ENCODE results near the gene RPTOR. TPM values are rescaled to one million over a fixed set of nuclear protein-coding genes. Genes with fewer than 3 reads are reported as not detected.
A peak's percentile ranks its signal among the peaks of the same experiment; 100 is the strongest.

RPTOR gene
- total RNA-seq, 2 experiments from 2014 or later: 53.1 to 54.0 TPM

- Mint-ChIP-seq H3K4me1 (ENCODE audit: low read depth) (no peaks in the 10 kb centered on the region), H3K27ac (no peak overlapping the region), H3K27me3 (ENCODE audit: low read depth) (no peaks in the 10 kb centered on the region), H3K9me3 (ENCODE audit: insufficient read depth) (peaks cover 3% of the 10 kb centered on the region), H3K36me3 (ENCODE audit: low read depth) (peaks cover 44% of the 10 kb centered on the region), H3K4me3 (no peak overlapping the region)
- no peak for ATAC-seq
- ChIA-PET POLR2A (no interaction called here), CTCF (no interaction called here)
- no peak for DNase-seq
Measured at GRCh38 chr17:80913928-80914821, 369.5 kb downstream of the RPTOR start.

GRCh38 chr17:80916246-80916645 lies 371.6 kb downstream of the RPTOR start:
- Mint-ChIP-seq H3K4me3 (no peak overlapping the region), H3K27me3 (ENCODE audit: low read depth) (no peaks in the 10 kb centered on the region), H3K36me3 (ENCODE audit: low read depth) (peaks cover 30% of the 10 kb centered on the region), H3K27ac (no peak overlapping the region), H3K9me3 (ENCODE audit: insufficient read depth) (peaks cover 3% of the 10 kb centered on the region), H3K4me1 (ENCODE audit: low read depth) (no peaks in the 10 kb centered on the region)
- no peak for ATAC-seq
- DNase-seq: no peak
- CTCF ChIA-PET: interaction anchor here (0.6 to 1.6 kb wide), 2 partner anchors 16 to 480 kb away, joined by 3 to 6 read pairs; no protein-coding TSS in a partner anchor
- POLR2A ChIA-PET: interaction anchor here (0.5 kb wide), 1 partner anchor 86 kb away, joined by 3 read pairs; no protein-coding TSS in a partner anchor

- Mint-ChIP-seq H3K36me3 (ENCODE audit: low read depth) (peaks cover 24% of the 10 kb centered on the region), H3K9me3 (ENCODE audit: insufficient read depth) (peaks cover 3% of the 10 kb centered on the region), H3K4me1 (ENCODE audit: low read depth) (no peaks in the 10 kb centered on the region), H3K27me3 (ENCODE audit: low read depth) (no peaks in the 10 kb centered on the region), H3K4me3 (no peak overlapping the region), H3K27ac (peak overlapping the region; percentile 9)
- POLR2A ChIA-PET: no interaction called here
- DNase-seq: no peak
- CTCF ChIA-PET: interaction anchor here (1.4 kb wide), 1 partner anchor 493 kb away, joined by 3 read pairs; no protein-coding TSS in a partner anchor
- no peak for ATAC-seq
Measured at GRCh38 chr17:80917716-80918560, 373.3 kb downstream of the RPTOR start.

- POLR2A ChIA-PET: no interaction called here
- peaks cover 22% of the 10 kb centered on the region for H3K36me3 Mint-ChIP-seq (ENCODE audit: low read depth)
- ATAC-seq (no peak), DNase-seq (no peak)
- no peak overlapping the region for H3K4me3 Mint-ChIP-seq
- H3K27me3 Mint-ChIP-seq (ENCODE audit: low read depth): no peaks in the 10 kb centered on the region
- H3K27ac Mint-ChIP-seq: no peak overlapping the region
- CTCF ChIA-PET: interaction anchor here (1.4 kb wide), 1 partner anchor 494 kb away, joined by 3 read pairs; no protein-coding TSS in a partner anchor
- no peaks in the 10 kb centered on the region for H3K4me1 Mint-ChIP-seq (ENCODE audit: low read depth)
- H3K9me3 Mint-ChIP-seq (ENCODE audit: insufficient read depth): peaks cover 2% of the 10 kb centered on the region
Measured at GRCh38 chr17:80918731-80919130, 374.1 kb downstream of the RPTOR start.

- POLR2A ChIA-PET: interaction anchor here (0.6 kb wide), 1 partner anchor 347 kb away, joined by 5 read pairs; no protein-coding TSS in a partner anchor
- H3K4me3 Mint-ChIP-seq: no peak overlapping the region
- H3K27ac Mint-ChIP-seq: no peak overlapping the region
- H3K4me1 Mint-ChIP-seq (ENCODE audit: low read depth): no peaks in the 10 kb centered on the region
- CTCF ChIA-PET: interaction anchor here (1.4 kb wide), 1 partner anchor 494 kb away, joined by 3 read pairs; no protein-coding TSS in a partner anchor
- ATAC-seq (no peak), DNase-seq (no peak)
- H3K9me3 Mint-ChIP-seq (ENCODE audit: insufficient read depth): no peaks in the 10 kb centered on the region
- H3K36me3 Mint-ChIP-seq (ENCODE audit: low read depth): peaks cover 19% of the 10 kb centered on the region
- no peaks in the 10 kb centered on the region for H3K27me3 Mint-ChIP-seq (ENCODE audit: low read depth)
Measured at GRCh38 chr17:80919331-80920311, 375.0 kb downstream of the RPTOR start.

GRCh38 chr17:80920441-80920840 lies 375.8 kb downstream of the RPTOR start:
- Mint-ChIP-seq H3K27me3 (ENCODE audit: low read depth) (no peaks in the 10 kb centered on the region), H3K4me3 (no peak overlapping the region), H3K27ac (no peak overlapping the region), H3K36me3 (ENCODE audit: low read depth) (peaks cover 16% of the 10 kb centered on the region), H3K9me3 (ENCODE audit: insufficient read depth) (no peaks in the 10 kb centered on the region), H3K4me1 (ENCODE audit: low read depth) (peaks cover 3% of the 10 kb centered on the region)
- ATAC-seq (no peak), DNase-seq (no peak)
- CTCF ChIA-PET: no interaction called here
- POLR2A ChIA-PET: no interaction called here

GRCh38 chr17:80921159-80921558 lies 376.5 kb downstream of the RPTOR start:
- Mint-ChIP-seq H3K4me3 (no peak overlapping the region), H3K4me1 (ENCODE audit: low read depth) (peaks cover 4% of the 10 kb centered on the region), H3K36me3 (ENCODE audit: low read depth) (peaks cover 11% of the 10 kb centered on the region), H3K9me3 (ENCODE audit: insufficient read depth) (no peaks in the 10 kb centered on the region), H3K27me3 (ENCODE audit: low read depth) (no peaks in the 10 kb centered on the region), H3K27ac (no peak overlapping the region)
- ATAC-seq: no peak
- ChIA-PET CTCF (no interaction called here), POLR2A (no interaction called here)
- DNase-seq: no peak

- no peak overlapping the region for H3K27ac Mint-ChIP-seq
- ATAC-seq (no peak), DNase-seq (no peak)
- H3K4me3 Mint-ChIP-seq: no peak overlapping the region
- peaks cover 4% of the 10 kb centered on the region for H3K4me1 Mint-ChIP-seq (ENCODE audit: low read depth)
- ChIA-PET POLR2A (interaction anchor here (1.1 kb wide), 1 partner anchor 467 kb away, joined by 3 read pairs; no protein-coding TSS in a partner anchor), CTCF (no interaction called here)
- H3K36me3 Mint-ChIP-seq (ENCODE audit: low read depth): peaks cover 12% of the 10 kb centered on the region
- H3K27me3 Mint-ChIP-seq (ENCODE audit: low read depth): no peaks in the 10 kb centered on the region
- H3K9me3 Mint-ChIP-seq (ENCODE audit: insufficient read depth): no peaks in the 10 kb centered on the region
Measured at GRCh38 chr17:80921741-80922579, 377.3 kb downstream of the RPTOR start.

- no peak for DNase-seq
- ChIA-PET CTCF (no interaction called here), POLR2A (interaction anchor here (1.1 kb wide), 1 partner anchor 468 kb away, joined by 3 read pairs; no protein-coding TSS in a partner anchor)
- Mint-ChIP-seq H3K9me3 (ENCODE audit: insufficient read depth) (no peaks in the 10 kb centered on the region), H3K36me3 (ENCODE audit: low read depth) (peaks cover 12% of the 10 kb centered on the region), H3K4me1 (ENCODE audit: low read depth) (peaks cover 4% of the 10 kb centered on the region), H3K4me3 (no peak overlapping the region), H3K27me3 (ENCODE audit: low read depth) (no peaks in the 10 kb centered on the region), H3K27ac (peak overlapping the region; percentile 16)
- no peak for ATAC-seq
Measured at GRCh38 chr17:80922580-80923160, 378.0 kb downstream of the RPTOR start.

Measured in activated CD8-positive, alpha-beta T cell treated with anti-CD3 and anti-CD28 coated beads, Interleukin-2, amount 10 ng/mL, durations not matched to agents 7 days and 5 days (primary cell).